GM21529 (cell line): ENCODE data around the gene WDR38.

Source experiments
- ATAC-seq: cut with Tn5 transposase; IDR thresholded peaks from one replicate; pipeline ENCODE4 v1.9.1; 2021; ENCODE audit not compliant: unreplicated experiment

WDR38 gene

DNA sequence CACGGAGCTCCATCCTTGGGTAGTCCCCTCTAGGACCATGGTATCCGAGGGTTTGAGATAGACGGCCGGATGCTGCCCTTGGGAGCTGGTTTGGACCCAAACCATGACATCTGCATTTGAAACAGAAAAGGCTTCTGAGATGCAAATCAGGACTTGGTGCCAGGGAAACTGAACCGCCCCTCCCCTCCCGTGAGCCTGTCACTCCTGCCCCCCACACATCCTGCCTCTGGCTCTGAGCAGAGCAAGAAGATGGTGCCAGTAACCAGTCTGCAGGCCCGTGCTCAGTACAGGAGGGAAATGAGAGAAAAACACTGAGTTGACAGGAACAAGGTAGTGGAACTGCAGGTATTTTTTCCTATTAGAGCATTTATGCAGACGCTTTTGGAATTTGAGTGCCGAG is 27.2 kb downstream of the WDR38 start:
- peak; percentile 53 for ATAC-seq

GRCh38 chr9:124881138-124881743 is 28.0 kb downstream of the WDR38 start:
- no peak for ATAC-seq

DNA sequence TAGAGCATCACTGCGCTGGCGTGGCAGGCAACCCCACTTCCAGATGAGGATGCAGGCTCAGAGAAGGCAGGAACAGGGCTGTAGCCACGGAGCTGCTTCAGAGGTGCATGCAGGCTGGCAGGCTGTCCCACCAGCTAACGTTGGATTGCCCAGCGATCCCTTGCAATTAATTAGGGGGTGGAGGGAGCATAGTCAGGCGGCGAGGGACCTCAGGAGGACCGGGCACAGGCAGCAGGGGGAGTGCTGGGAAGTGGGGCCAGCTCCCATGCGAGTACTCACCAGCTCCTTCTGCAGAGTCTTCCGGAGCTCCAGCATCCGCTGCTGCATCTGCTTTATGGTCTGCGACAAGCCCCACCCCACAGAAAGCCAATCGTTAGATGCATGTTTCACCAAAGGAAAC is 29.0 kb downstream of the WDR38 start:
- ATAC-seq = no peak

- no peak for ATAC-seq
Measured at GRCh38 chr9:124884376-124884775, 31.1 kb downstream of the WDR38 start.

GRCh38 chr9:124885551-124885950 is 32.3 kb downstream of the WDR38 start:
- ATAC-seq = no peak

- ATAC-seq = no peak
Measured at GRCh38 chr9:124886461-124886860, 33.2 kb downstream of the WDR38 start.

DNA sequence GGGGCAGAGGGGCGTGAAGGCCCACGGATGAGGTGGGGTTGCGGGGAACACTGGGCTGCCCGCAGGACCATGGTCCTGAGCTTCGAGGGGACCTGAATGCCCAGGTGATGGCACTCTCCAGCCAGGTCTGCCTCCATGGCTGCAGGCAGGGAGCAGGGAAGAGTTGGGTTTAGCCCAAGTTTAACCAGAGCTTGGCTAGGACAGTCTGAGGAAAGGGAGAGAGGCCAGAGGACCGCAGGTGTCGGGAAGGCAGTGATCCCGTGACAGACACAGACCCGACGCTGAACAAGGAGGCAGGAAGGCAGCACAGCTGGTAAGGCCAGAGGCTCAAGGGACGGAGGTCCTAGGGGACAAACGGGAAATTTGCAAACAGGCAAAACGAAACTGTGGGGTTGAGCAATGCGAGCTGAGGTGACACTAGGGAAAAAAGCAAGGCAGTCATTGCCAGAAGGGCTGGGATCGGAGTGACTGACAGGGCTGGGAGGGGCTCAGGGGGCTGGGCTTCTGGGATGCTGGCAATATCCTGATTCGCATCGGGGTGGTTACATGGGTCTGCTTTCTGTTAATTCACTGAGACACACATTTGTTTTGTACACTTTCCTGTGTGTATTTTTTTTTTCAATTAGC is 33.7 kb downstream of the WDR38 start:
- ATAC-seq = no peak

- ATAC-seq = no peak
Measured at GRCh38 chr9:124887832-124888231, 34.6 kb downstream of the WDR38 start.

- no peak for ATAC-seq
Measured at GRCh38 chr9:124889006-124889405, 35.7 kb downstream of the WDR38 start.

GRCh38 chr9:124890179-124890578 is 36.9 kb downstream of the WDR38 start:
- ATAC-seq = no peak

- ATAC-seq = no peak
Measured at GRCh38 chr9:124894035-124894740, 40.9 kb downstream of the WDR38 start.

DNA sequence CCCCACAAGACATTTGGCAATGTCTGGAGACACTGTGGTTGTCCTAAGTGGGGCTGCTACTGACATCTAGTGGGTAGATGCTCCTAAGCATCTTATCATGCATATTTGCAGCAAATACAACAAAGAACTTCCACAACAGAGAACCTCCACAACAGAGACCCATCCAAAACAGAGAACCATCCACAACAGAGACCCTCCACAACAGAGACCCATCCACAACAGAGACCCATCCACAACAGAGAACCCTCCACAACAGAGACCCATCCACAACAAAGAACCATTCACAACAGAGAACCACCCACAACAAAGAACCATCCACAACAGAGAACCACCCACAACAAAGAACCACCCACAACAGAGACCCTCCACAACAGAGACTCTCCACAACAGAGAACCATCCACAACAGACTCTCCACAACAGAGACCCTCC is 41.5 kb downstream of the WDR38 start:
- no peak for ATAC-seq

DNA sequence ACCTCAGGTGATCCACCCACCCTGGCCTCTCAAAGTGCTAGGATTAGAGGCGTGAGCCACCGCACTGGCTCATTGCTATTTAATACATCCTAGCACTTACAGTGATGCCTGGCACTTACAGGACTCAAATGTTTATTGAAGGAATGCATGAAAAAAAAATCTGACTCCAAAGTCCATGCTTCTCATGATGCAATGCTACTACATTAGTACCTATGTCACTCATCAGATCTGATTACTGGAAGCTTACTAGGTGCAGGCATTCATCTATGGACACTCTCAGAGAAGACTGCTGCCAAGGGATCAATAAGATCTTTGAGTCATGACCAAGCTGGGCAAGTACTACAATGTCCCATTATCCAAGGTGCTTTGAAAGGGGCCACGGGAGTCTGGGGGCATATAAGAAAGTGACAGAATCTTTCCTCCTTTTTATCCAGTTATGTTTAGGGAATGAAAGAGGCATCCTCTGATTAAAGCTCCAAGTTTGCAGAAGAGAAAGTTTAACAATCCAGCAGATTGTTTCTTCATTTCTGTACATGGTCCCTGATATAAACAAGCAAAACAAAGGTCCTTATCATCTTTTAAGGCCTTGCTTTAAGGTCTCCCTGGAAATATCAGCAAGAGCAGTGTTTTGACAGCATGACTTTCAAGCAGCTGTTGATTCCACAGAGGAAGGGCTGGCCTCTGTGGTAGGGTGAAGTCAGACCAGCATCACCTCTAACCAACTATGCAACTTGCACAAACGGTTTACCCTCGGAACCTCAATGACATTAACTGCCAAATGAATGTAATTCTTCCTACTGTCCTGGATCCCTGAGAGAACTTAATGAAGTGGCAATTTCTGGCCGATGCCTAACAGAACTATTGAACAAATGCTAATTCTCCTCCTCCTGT is 44.6 kb downstream of the WDR38 start:
- no peak for ATAC-seq

DNA sequence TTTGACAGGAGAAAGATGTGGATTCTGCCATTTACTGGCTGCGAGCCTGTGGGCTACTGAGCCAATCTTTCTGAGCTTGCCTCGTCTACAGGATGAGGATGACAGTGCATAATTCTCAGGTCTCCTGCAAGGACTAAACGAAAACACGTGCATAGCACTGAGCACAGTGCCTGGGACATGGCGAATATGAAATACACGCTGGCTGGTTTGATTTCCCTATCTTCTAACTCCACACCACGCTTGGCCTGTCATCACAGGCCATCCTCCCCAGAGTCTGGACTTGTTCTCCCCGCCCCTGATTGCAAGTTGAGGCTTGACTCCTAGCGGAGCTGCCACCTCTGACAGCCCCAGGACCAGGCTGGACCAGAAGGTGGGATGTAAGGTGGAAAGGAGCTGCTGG is 46.6 kb downstream of the WDR38 start:
- no peak for ATAC-seq

DNA sequence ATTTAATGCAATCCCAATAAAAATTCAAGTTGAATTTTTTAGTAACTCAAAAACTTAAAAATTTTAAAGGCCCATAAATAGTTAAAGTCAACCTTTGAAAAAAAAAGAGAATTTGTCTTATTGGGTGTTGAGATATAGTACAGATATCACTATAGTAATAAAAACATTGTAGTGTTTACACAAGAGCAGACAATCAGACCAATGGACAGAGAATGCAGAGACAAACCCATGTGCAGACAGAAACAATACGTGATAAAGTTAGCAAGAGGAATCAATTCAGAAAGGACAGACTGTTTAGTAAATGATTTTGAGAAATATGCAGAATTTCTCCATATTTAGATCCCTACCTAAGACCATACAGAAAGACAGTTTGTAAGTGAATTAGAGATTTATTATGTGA is 53.7 kb downstream of the WDR38 start:
- no peak for ATAC-seq
